Measurements from ENCODE around the gene BRICD5. TPM values are rescaled to one million over a fixed set of nuclear protein-coding genes. Genes with fewer than 3 reads are reported as not detected.

BRICD5 gene
- total and polyA plus RNA-seq, 7 donors, result 1.8 to 21.3 (median 4.8) TPM; not detected in 2

GRCh38 chr16:2223942-2224486 lies 13.4 kb upstream of the BRICD5 start:
- peaks cover 0 to 33% (median 26%) of the 10 kb centered on the region in 4 donors for H3K4me1 ChIP-seq
- no peaks in the 10 kb centered on the region for H3K27me3 ChIP-seq
- DNase-seq, result peak; percentile 87
- no peaks in the 10 kb centered on the region for H3K9me3 ChIP-seq
- H3K36me3 ChIP-seq, result peaks cover 9 to 22% (median 12%) of the 10 kb centered on the region in 4 donors
- peak overlapping the region; percentile 85 to 95 (median 92) for H3K27ac ChIP-seq
- intact Hi-C loops (cut with DNase I), result loop anchor here (1.0 to 5.0 kb wide), 3 partner anchors 27 to 69 kb away; partner anchors contain the start of genes ECI1, RNPS1 and TRAF7
- WGBS, 2 donors, result 2 to 5% methylated on average over 22 of the region's 22 CpGs
- peak overlapping the region; percentile 80 to 98 (median 98) for H3K4me3 ChIP-seq
- TF ChIP-seq POLR2A (IDR thresholded peaks at IDR 0.05), result no peak
- no peak for TF ChIP-seq EP300 (IDR thresholded peaks at IDR 0.05)
- no peak for TF ChIP-seq POLR2AphosphoS5 (IDR thresholded peaks at IDR 0.05)
- no peak for TF ChIP-seq CTCF (IDR thresholded peaks at IDR 0.05)

GRCh38 chr16:2223221-2223941 lies 12.7 kb upstream of the BRICD5 start, which contains the start of gene E4F1:
TSS of gene E4F1 (plus strand) at chr16:2223591. CDS start at chr16:2223614, 23 bp downstream.
- Histone ChIP-seq H3K9me3 (no peaks in the 10 kb centered on the region), H3K4me1 (peaks cover 0 to 33% (median 26%) of the 10 kb centered on the region in 4 donors), H3K27ac (peak within 1 kb of the TSS; percentile 85 to 95 (median 92)), H3K36me3 (peaks cover 3 to 16% (median 5%) of the 10 kb centered on the region in 4 donors), H3K27me3 (no peaks in the 10 kb centered on the region), H3K4me3 (peak within 1 kb of the TSS; percentile 80 to 98 (median 98))
- peak; percentile 100 for DNase-seq
- peak in 1 of 4 donors; percentile 37 for TF ChIP-seq EP300 (IDR thresholded peaks at IDR 0.05)
- TF ChIP-seq POLR2A (IDR thresholded peaks at IDR 0.05), result peak; percentile 88 to 92
- peak; percentile 92 to 97 (median 96) for TF ChIP-seq POLR2AphosphoS5 (IDR thresholded peaks at IDR 0.05)
- TF ChIP-seq CTCF (IDR thresholded peaks at IDR 0.05), result no peak
- intact Hi-C loops (cut with DNase I), result loop anchor here (1.0 to 5.0 kb wide), 3 partner anchors 28 to 69 kb away; partner anchors contain the start of genes ECI1, RNPS1 and TRAF7
- 0% methylated on average over 82 of the region's 82 CpGs for WGBS, 2 donors

DNA sequence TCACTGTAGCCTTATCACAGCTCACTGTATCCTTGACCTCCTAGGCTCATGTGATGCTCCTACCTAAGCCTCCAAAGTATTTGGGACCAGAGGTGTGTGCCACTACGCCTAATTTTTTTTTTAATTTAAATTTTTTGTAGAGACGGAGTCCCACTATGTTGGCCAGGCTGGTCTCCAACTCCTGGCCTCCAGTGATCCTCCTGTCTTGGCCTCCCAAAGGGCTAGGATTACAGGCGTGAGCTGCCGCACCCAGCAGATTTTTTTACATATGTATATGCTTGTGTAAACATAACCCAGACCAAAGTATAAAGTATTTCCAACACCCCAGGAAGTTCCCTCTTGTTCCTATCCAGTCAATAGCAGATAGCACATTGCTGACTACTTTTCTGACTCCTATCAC lies 5.7 kb upstream of the BRICD5 start:
- WGBS, 2 donors, result 76 to 93% methylated on average over 4 of the region's 4 CpGs
- H3K27ac ChIP-seq, result peak overlapping the region in 1 of 4 donors; percentile 93
- H3K9me3 ChIP-seq, result no peaks in the 10 kb centered on the region
- peaks cover 0 to 4% (median 2%) of the 10 kb centered on the region in 4 donors for H3K36me3 ChIP-seq
- no peak overlapping the region for H3K4me3 ChIP-seq
- no peaks in the 10 kb centered on the region for H3K27me3 ChIP-seq
- intact Hi-C loops (cut with DNase I), result no loop called here
- H3K4me1 ChIP-seq, result peaks cover 0 to 26% (median 24%) of the 10 kb centered on the region in 4 donors
- TF ChIP-seq POLR2AphosphoS5 (IDR thresholded peaks at IDR 0.05), result no peak
- no peak for TF ChIP-seq EP300 (IDR thresholded peaks at IDR 0.05)
- TF ChIP-seq POLR2A (IDR thresholded peaks at IDR 0.05), result no peak
- TF ChIP-seq CTCF (IDR thresholded peaks at IDR 0.05), result no peak
- no peak for DNase-seq

DNA sequence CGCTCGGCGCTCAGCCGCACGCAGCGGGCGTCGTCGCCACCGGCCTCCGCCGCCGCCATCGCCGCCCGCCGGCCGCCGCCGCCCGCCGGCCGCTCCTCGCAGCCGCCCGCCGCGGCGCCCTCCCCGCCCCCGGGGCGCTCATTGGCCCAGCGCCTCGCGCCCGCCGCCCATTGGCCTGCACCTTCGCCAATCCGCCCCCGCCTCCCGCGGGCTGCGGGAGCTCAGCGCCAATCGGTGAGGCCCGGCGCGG lies 4.0 kb upstream of the BRICD5 start, which contains the start of gene PGP:
TSS of gene PGP (minus strand) at position 122 of the 250 bp plus-strand sequence. CDS start at position 59, 63 bp downstream.
- no peak for DNase-seq
- peaks cover 0 to 9% (median 4%) of the 10 kb centered on the region in 4 donors for H3K36me3 ChIP-seq
- peaks cover 0 to 26% (median 24%) of the 10 kb centered on the region in 4 donors for H3K4me1 ChIP-seq
- H3K4me3 ChIP-seq, result peak within 1 kb of the TSS; percentile 49 to 92 (median 84)
- intact Hi-C loops (cut with DNase I), result no loop called here
- no peaks in the 10 kb centered on the region for H3K9me3 ChIP-seq
- peak within 1 kb of the TSS; percentile 88 to 93 (median 93) for H3K27ac ChIP-seq
- 1% methylated on average over 48 of the region's 48 CpGs for WGBS, 2 donors
- no peak for TF ChIP-seq POLR2AphosphoS5 (IDR thresholded peaks at IDR 0.05)
- TF ChIP-seq POLR2A (IDR thresholded peaks at IDR 0.05), result no peak
- no peak for TF ChIP-seq CTCF (IDR thresholded peaks at IDR 0.05)
- no peak for TF ChIP-seq EP300 (IDR thresholded peaks at IDR 0.05)
- no peaks in the 10 kb centered on the region for H3K27me3 ChIP-seq

Data from sigmoid colon (tissue), 7 donors.